Measurements from ENCODE around the gene ADARB2. TPM values are rescaled to one million over a fixed set of nuclear protein-coding genes. Genes with fewer than 3 reads are reported as not detected.

The ADARB2 gene
- total RNA-seq, 4 donors from 2014 or later = 0.13 to 6.1 (median 0.57) TPM

- ATAC-seq (ENCODE audit: low FRiP score) (no peak), DNase-seq (ENCODE audit: low spot score) (no peak)
- TF ChIP-seq CTCF (IDR thresholded peaks at IDR 0.05) = no peak
Observed at GRCh38 chr10:1360558-1361164, 376.7 kb downstream of the ADARB2 start.

- no peak for TF ChIP-seq CTCF (IDR thresholded peaks at IDR 0.05)
- DNase-seq (ENCODE audit: low spot score) (no peak), ATAC-seq (ENCODE audit: low FRiP score) (no peak)
Observed at GRCh38 chr10:1360011-1360557, 377.2 kb downstream of the ADARB2 start.

- DNase-seq (ENCODE audit: low spot score) (no peak), ATAC-seq (ENCODE audit: low FRiP score) (no peak)
- TF ChIP-seq CTCF (IDR thresholded peaks at IDR 0.05) = no peak
Observed at GRCh38 chr10:1359626-1359955, 377.7 kb downstream of the ADARB2 start.

GRCh38 chr10:1358860-1359625, 378.3 kb downstream of the ADARB2 start:
- TF ChIP-seq CTCF (IDR thresholded peaks at IDR 0.05) = no peak
- ATAC-seq (ENCODE audit: low FRiP score) (no peak), DNase-seq (ENCODE audit: low spot score) (no peak)

GRCh38 chr10:1358147-1358546, 379.2 kb downstream of the ADARB2 start:
- DNase-seq (ENCODE audit: low spot score) = no peak
- TF ChIP-seq CTCF (IDR thresholded peaks at IDR 0.05) = no peak
- ATAC-seq (ENCODE audit: low FRiP score) = no peak

GRCh38 chr10:1356349-1356748, 381.0 kb downstream of the ADARB2 start:
- ATAC-seq (ENCODE audit: low FRiP score) (no peak), DNase-seq (ENCODE audit: low spot score) (no peak)
- no peak for TF ChIP-seq CTCF (IDR thresholded peaks at IDR 0.05)
